Thoracic aorta (tissue), 2 donors: ENCODE measurements around the gene FBXO42. TPM values are rescaled to one million over a fixed set of nuclear protein-coding genes. Genes with fewer than 3 reads are reported as not detected.

ENCODE experiments used
- ATAC-seq: fragments of 150-250 bp; one replicate; pipeline ENCODE4 v1.8.0; 2017; ENCODE audit warnings: low read depth; ENCODE audit not compliant: insufficient number of reproducible peaks, low FRiP score
- DNase-seq: peaks from one replicate; pipeline ENCODE4 v3.0.0-alpha.2; 2020; ENCODE audit warnings: low spot score
- H3K27ac ChIP-seq, 2 donors: fragments of 200-600 bp; sonication (generic); 1 replicate in 1 of 2; 2 replicates in 1 of 2; pipeline ENCODE4 v1.5.1; 2016; ENCODE audit warnings: mild to moderate bottlenecking in 2 of 2, moderate library complexity in 2 of 2
- H3K27me3 ChIP-seq: fragments of 200-600 bp; sonication (generic); replicated peaks from 2 replicates; pipeline ENCODE4 v1.6.0; 2016; ENCODE audit warnings: mild to moderate bottlenecking; ENCODE audit not compliant: insufficient read depth
- H3K36me3 ChIP-seq: fragments of 200-600 bp; sonication (generic); one replicate; pipeline ENCODE4 v1.5.1; 2016
- H3K4me1 ChIP-seq, 2 donors: fragments of 200-600 bp; sonication (generic); 1 replicate in 1 of 2; 2 replicates in 1 of 2; pipeline versions ENCODE4 v1.5.1 to v1.6.0; 2016; ENCODE audit warnings: low read depth in 2 of 2, mild to moderate bottlenecking in 1 of 2; ENCODE audit not compliant: control insufficient read depth in 1 of 2
- H3K4me3 ChIP-seq: fragments of 200-600 bp; sonication (generic); 2 replicates; pipeline ENCODE4 v1.5.1; 2016; ENCODE audit warnings: mild to moderate bottlenecking
- H3K9me3 ChIP-seq: fragments of 200-600 bp; sonication (generic); 2 replicates; pipeline ENCODE4 v1.5.1; 2016
- total RNA-seq, 2 donors: library from RNA; depleted of rRNA; stranded (reverse); fragments of >200 nt; gene quantifications; one replicate each; pipeline versions ENCODE4 v1.1.0 to v1.2.3, GENCODE V29; 2016
- TF ChIP-seq, protein P1 (sequence below): fragments of 200-600 bp; sonication (generic); IDR thresholded peaks from one replicate; pipeline ENCODE4 v1.5.1; 2019; ENCODE audit warnings: antibody characterized with exemption

The FBXO42 gene
- total RNA-seq, 2 donors from 2014 or later, result 71.2 to 72.2 TPM

DNA sequence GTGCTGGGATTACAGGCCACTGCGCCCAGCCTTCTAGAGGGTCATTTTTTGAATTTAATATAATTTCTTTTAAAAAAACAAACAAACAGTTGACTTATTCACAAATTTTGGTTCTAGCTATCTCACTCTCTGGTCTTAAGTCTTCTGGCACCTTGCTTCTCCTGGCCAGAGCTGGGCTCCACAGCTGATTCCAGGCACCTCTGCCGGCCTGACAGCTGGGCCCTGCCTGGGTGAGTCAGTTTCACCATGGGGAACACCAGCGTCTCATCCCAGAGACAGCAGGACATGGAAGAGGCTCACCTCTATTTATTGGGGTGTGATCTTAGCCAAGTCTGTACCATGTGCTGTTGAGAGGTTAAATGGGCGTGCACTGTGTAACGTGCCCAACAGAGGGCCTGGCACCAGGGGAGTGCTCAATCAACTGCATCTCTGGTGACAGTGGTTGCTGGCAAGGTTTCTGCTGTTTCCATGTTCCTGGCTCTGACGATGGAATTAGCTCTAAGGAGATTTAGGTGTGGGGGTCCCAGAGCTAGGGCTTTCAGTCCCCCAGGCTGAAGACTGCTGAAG is 116.3 kb downstream of the FBXO42 start:
- H3K36me3 ChIP-seq, result no peaks in the 10 kb centered on the region
- peak overlapping the region; percentile 78 for H3K4me3 ChIP-seq
- no peak for DNase-seq
- no peaks in the 10 kb centered on the region for H3K9me3 ChIP-seq
- ATAC-seq, result no peak
- H3K27ac ChIP-seq, result peak overlapping the region in 1 of 2 donors; percentile 75
- H3K27me3 ChIP-seq, result no peaks in the 10 kb centered on the region
- TF ChIP-seq, protein P1, sequence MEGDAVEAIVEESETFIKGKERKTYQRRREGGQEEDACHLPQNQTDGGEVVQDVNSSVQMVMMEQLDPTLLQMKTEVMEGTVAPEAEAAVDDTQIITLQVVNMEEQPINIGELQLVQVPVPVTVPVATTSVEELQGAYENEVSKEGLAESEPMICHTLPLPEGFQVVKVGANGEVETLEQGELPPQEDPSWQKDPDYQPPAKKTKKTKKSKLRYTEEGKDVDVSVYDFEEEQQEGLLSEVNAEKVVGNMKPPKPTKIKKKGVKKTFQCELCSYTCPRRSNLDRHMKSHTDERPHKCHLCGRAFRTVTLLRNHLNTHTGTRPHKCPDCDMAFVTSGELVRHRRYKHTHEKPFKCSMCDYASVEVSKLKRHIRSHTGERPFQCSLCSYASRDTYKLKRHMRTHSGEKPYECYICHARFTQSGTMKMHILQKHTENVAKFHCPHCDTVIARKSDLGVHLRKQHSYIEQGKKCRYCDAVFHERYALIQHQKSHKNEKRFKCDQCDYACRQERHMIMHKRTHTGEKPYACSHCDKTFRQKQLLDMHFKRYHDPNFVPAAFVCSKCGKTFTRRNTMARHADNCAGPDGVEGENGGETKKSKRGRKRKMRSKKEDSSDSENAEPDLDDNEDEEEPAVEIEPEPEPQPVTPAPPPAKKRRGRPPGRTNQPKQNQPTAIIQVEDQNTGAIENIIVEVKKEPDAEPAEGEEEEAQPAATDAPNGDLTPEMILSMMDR, result peak; percentile 14
- peaks cover 10 to 13% of the 10 kb centered on the region in 2 donors for H3K4me1 ChIP-seq

- H3K27ac ChIP-seq, result no peak overlapping the region
- H3K4me1 ChIP-seq, result peaks cover 10 to 13% of the 10 kb centered on the region in 2 donors
- H3K9me3 ChIP-seq, result no peaks in the 10 kb centered on the region
- no peaks in the 10 kb centered on the region for H3K36me3 ChIP-seq
- no peak for ATAC-seq
- H3K4me3 ChIP-seq, result no peak overlapping the region
- no peaks in the 10 kb centered on the region for H3K27me3 ChIP-seq
- DNase-seq, result no peak
- TF ChIP-seq, protein P1, result no peak
These were observed 116.9 kb downstream of the FBXO42 start for GRCh38 chr1:16235347-16235746.

DNA sequence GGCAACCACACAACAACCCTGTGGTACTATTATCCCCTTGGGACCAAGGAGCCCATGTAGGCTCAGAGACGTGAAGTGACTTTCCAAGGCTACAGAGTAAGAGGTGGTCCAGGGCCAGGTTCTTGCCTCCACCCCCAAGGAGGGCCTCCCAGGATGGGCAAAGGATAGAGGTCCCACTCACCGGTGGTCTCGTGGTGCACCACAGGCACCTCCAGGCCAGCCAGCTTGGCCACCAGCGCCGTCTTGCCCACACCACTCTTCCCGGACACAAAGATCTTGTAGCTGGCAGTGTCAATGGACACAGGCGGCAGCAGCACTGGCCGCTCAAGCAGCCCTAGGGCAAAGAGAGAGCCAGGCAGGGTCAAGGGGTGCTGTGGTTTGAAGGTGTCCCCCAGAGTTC is 118.8 kb downstream of the FBXO42 start:
- Histone ChIP-seq H3K27me3 (no peaks in the 10 kb centered on the region), H3K4me1 (peaks cover 10 to 13% of the 10 kb centered on the region in 2 donors), H3K4me3 (no peak overlapping the region), H3K27ac (no peak overlapping the region), H3K9me3 (no peaks in the 10 kb centered on the region), H3K36me3 (no peaks in the 10 kb centered on the region)
- DNase-seq (no peak), ATAC-seq (no peak)
- TF ChIP-seq, protein P1, result no peak

GRCh38 chr1:16232316-16232710 is 120.0 kb downstream of the FBXO42 start:
- no peak for DNase-seq

More at GRCh38 chr1:16232316-16232710, 120.0 kb downstream of the FBXO42 start:
- H3K27ac ChIP-seq, result no peak overlapping the region
- H3K4me1 ChIP-seq, result peaks cover 2 to 9% of the 10 kb centered on the region in 2 donors
- no peaks in the 10 kb centered on the region for H3K27me3 ChIP-seq
- H3K4me3 ChIP-seq, result no peak overlapping the region
- TF ChIP-seq, protein P1, result no peak
- no peak for ATAC-seq
- H3K36me3 ChIP-seq, result no peaks in the 10 kb centered on the region
- H3K9me3 ChIP-seq, result no peaks in the 10 kb centered on the region
